HG02970 (cell line): ENCODE data around the gene SCRN2.
A peak's percentile ranks its signal among the peaks of the same experiment; 100 is the strongest.

Source experiments
- ATAC-seq: cut with Tn5 transposase; IDR thresholded peaks from one replicate; pipeline ENCODE4 v1.9.1; 2021; ENCODE audit warnings: mild to moderate bottlenecking, moderate library complexity, moderate number of reproducible peaks; ENCODE audit not compliant: unreplicated experiment, low FRiP score

The SCRN2 gene

DNA sequence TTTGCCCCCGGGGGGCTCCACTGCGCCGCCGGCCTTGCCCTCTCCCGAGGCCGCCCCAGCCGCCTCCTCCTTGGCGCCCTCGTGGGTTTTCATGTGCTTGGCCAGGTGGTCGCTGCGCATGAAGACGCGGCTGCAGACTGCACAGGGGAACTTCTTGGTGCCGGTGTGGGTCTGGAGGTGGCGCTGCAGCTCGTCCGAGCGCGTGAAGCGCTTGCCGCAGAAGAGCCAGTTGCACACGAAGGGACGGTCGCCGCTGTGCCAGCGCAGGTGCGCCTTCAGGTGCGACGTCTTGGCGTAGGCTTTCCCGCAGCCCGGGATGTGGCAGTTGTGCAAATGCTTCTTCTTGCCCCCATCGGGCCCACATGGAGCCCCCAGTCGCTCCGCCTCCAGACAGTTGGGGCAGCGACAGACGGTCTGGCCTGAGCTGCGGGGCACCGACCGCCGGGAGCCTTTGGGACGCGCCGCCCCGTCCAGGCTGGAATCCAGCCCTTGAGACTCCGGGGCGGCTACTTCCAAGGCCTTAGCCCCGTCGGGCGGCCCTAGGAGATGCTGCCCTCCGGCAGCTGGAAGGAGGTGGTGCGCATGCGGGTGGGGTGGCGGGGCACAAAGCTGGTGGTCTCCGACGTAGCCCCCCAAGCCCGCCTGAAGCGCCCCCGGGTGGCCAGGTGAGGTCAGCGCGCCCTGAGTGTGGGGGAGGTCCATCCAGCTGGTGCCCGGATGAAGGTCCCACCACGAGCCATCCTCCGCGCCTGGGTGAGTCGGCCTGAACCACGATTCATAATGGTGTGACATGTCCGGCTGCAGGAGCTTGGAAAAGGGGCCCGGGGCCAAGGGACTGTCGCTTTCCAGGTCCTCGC lies 6.5 kb upstream of the SCRN2 start:
- ATAC-seq = no peak

- no peak for ATAC-seq
Observed at GRCh38 chr17:47846716-47847340, 5.8 kb upstream of the SCRN2 start.

- ATAC-seq = no peak
Observed at GRCh38 chr17:47845716-47846075, 4.6 kb upstream of the SCRN2 start.

- no peak for ATAC-seq
Observed at GRCh38 chr17:47844814-47845715, 4.0 kb upstream of the SCRN2 start.

- no peak for ATAC-seq
Observed at GRCh38 chr17:47844227-47844626, 3.2 kb upstream of the SCRN2 start.

- ATAC-seq = no peak
Observed at GRCh38 chr17:47843391-47843730, 2.3 kb upstream of the SCRN2 start.

DNA sequence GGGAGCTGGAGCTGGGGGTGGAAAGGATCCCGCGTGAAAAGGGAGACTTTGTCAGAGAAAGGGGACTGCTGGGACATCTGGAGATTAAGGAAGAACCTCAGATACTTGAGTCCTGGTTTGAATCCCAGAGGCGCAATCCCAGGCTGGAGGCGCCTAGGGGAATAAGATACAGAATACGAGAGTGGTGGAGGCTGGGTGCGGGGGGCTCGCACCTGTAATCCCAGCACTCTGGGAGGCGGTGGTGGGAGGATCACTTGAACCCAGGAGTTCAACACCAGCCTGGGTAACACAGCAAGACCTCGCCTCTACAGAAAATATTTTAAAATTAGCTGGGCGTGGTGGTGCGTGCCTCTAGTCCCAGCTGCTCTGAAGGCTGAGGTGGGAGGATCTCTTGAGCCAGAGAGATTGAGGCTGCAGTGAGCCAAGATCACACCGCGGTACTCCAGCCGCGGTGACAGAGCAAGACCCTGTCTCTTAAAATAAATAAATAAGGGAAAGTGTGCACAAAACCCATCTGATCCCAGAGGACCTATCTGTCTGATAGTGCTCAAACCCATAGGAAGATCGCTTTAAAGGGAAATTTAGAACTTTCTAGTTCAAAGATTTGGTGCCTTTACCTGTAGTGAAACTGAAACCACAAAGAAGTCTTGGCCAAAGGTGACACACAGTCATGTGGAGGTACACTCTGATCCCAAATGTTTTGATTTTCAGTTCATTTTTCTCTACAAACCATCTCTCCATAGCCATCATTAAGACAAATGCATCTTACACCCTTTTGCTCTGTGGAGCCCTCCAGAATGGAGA lies 617 bp upstream of the SCRN2 start:
- no peak for ATAC-seq

- ATAC-seq = no peak
Observed at GRCh38 chr17:47840001-47840741, 902 bp downstream of the SCRN2 start.

DNA sequence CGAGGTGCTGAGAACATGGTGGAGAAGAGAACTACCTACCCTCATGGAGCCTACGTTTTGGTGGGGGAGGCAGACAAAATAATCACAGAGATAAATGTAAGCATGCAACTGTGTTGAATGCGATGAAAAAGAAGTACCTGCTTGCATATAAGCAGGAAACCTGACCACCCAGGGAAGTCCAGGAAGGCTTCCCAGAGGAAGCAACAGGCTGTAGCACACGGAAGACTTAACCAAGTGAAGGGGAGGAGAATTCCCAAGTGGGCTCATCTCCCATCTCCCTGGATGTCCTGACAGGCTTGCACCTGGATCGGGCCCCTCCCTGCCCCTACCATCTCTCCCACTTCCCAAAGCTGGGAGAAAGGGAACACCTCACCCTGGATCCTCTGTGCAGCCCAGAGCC lies 2.0 kb downstream of the SCRN2 start:
- ATAC-seq = no peak

- ATAC-seq = no peak
Observed at GRCh38 chr17:47838636-47839035, 2.4 kb downstream of the SCRN2 start.

GRCh38 chr17:47837401-47838039 lies 3.6 kb downstream of the SCRN2 start:
- ATAC-seq = no peak

GRCh38 chr17:47836601-47837000 lies 4.5 kb downstream of the SCRN2 start:
- no peak for ATAC-seq

DNA sequence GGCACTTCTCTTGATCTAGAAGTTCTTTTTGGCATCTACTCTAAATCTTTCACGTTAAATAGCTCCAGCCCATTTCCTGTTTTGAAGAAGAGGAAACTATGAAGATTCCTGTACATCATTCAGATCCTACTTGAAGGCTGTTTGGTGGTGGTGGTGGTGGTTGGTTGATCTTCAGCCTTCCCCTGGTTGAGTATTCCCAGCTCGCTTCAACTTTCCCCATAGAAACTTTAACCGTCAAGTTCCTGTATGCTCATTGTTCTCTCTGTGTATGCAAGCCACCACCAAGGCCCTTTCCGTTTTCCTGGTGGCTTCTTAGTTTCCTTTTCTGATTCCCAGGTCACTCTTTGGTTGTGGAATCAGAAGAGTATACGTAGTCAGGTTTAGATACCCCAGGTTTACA lies 6.3 kb downstream of the SCRN2 start:
- no peak for ATAC-seq

- no peak for ATAC-seq
Observed at GRCh38 chr17:47831934-47832327, 9.1 kb downstream of the SCRN2 start.

GRCh38 chr17:47831003-47831933 lies 9.8 kb downstream of the SCRN2 start, which contains the start of the genes LRRC46 and MRPL10:
LRRC46 (plus strand) TSS chr17:47831670; CDS start chr17:47831990, 320 bp downstream.
MRPL10 (minus strand) TSS chr17:47831541; CDS start chr17:47831511, 30 bp downstream.
- ATAC-seq = peak; percentile 90

- ATAC-seq = no peak
Observed at GRCh38 chr17:47830396-47831002, 10.6 kb downstream of the SCRN2 start.

DNA sequence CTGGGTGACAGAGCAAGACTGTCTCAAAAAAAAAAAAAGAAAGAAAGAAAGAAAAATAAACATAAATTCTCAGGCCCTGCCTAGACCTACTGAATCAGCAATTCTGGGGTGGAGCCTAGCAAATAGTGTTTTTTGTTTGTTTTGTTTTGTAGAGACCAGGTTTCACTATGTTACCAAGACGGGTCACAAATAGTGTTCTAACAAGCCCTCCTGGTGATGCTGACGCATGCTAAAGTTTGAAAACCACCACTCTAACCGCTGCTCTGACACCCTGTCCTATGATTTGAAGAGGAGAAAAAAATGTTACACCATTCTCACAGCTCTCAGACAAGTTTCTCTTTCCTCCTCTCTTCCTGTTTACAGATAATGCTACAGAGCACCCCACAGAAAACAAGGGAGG lies 11.2 kb downstream of the SCRN2 start:
- no peak for ATAC-seq

- no peak for ATAC-seq
Observed at GRCh38 chr17:47823519-47823918, 17.6 kb downstream of the SCRN2 start.
